GM21528 (cell line): ENCODE results near the gene MARCHF9.

Source experiments
- ATAC-seq: cut with Tn5 transposase; IDR thresholded peaks from one replicate; pipeline ENCODE4 v1.9.1; 2021; ENCODE audit warnings: mild to moderate bottlenecking, moderate library complexity; ENCODE audit not compliant: unreplicated experiment, low FRiP score

The MARCHF9 gene

GRCh38 chr12:57751788-57752667 lies 2.9 kb upstream of the MARCHF9 start, which contains the start of gene CDK4:
TSS of gene CDK4 (minus strand) at chr12:57752310. CDS start at chr12:57751717, 593 bp downstream.
- ATAC-seq = peak; percentile 76

GRCh38 chr12:57752668-57753000 lies 2.3 kb upstream of the MARCHF9 start:
- no peak for ATAC-seq

GRCh38 chr12:57753756-57754337 lies 1.1 kb upstream of the MARCHF9 start:
- ATAC-seq = no peak

GRCh38 chr12:57755194-57755453 lies 221 bp downstream of the MARCHF9 start:
- ATAC-seq = no peak

GRCh38 chr12:57755454-57756372 lies 810 bp downstream of the MARCHF9 start:
- no peak for ATAC-seq

GRCh38 chr12:57756406-57757341 lies 1.8 kb downstream of the MARCHF9 start:
- ATAC-seq = no peak

- no peak for ATAC-seq
Observed at GRCh38 chr12:57757771-57758170, 2.9 kb downstream of the MARCHF9 start.

GRCh38 chr12:57758552-57759359 lies 3.9 kb downstream of the MARCHF9 start:
- ATAC-seq = no peak

GRCh38 chr12:57759360-57759980 lies 4.6 kb downstream of the MARCHF9 start:
- ATAC-seq = no peak

GRCh38 chr12:57760347-57760982 lies 5.6 kb downstream of the MARCHF9 start:
- ATAC-seq = no peak

GRCh38 chr12:57761391-57761998 lies 6.6 kb downstream of the MARCHF9 start:
- ATAC-seq = no peak

- no peak for ATAC-seq
Observed at GRCh38 chr12:57762463-57762862, 7.6 kb downstream of the MARCHF9 start.

GRCh38 chr12:57763881-57764661 lies 9.2 kb downstream of the MARCHF9 start:
- no peak for ATAC-seq

- no peak for ATAC-seq
Observed at GRCh38 chr12:57764662-57765002, 9.7 kb downstream of the MARCHF9 start.

- peak; percentile 45 for ATAC-seq
Observed at GRCh38 chr12:57765003-57765697, 10.2 kb downstream of the MARCHF9 start.

- ATAC-seq = no peak
Observed at GRCh38 chr12:57765698-57766463, 11.0 kb downstream of the MARCHF9 start.
